HG02763 (cell line): ENCODE data around the gene NCOA7.

Source experiments
- ATAC-seq: cut with Tn5 transposase; IDR thresholded peaks from one replicate; pipeline ENCODE4 v1.9.1; 2021; ENCODE audit warnings: mild to moderate bottlenecking, moderate library complexity; ENCODE audit not compliant: unreplicated experiment

The NCOA7 gene

GRCh38 chr6:125812394-125813292 lies 21.9 kb downstream of the NCOA7 start:
- ATAC-seq: no peak

GRCh38 chr6:125814481-125814880 lies 23.7 kb downstream of the NCOA7 start:
- ATAC-seq: no peak

GRCh38 chr6:125815080-125815910 lies 24.5 kb downstream of the NCOA7 start:
- ATAC-seq: no peak

GRCh38 chr6:125816828-125817280 lies 26.1 kb downstream of the NCOA7 start:
- no peak for ATAC-seq

GRCh38 chr6:125818225-125818657 lies 27.5 kb downstream of the NCOA7 start:
- peak; percentile 33 for ATAC-seq

GRCh38 chr6:125818772-125819260 lies 28.1 kb downstream of the NCOA7 start:
- no peak for ATAC-seq

GRCh38 chr6:125819535-125820326 lies 29.0 kb downstream of the NCOA7 start:
- ATAC-seq: no peak

- ATAC-seq: no peak
These were observed 31.1 kb downstream of the NCOA7 start for GRCh38 chr6:125821825-125822281.

- ATAC-seq: no peak
These were observed 32.4 kb downstream of the NCOA7 start for GRCh38 chr6:125823180-125823579.

- no peak for ATAC-seq
These were observed 34.4 kb downstream of the NCOA7 start for GRCh38 chr6:125824946-125825771.

GRCh38 chr6:125826695-125827463 lies 36.1 kb downstream of the NCOA7 start:
- ATAC-seq: no peak

- no peak for ATAC-seq
These were observed 37.1 kb downstream of the NCOA7 start for GRCh38 chr6:125827788-125828320.

- ATAC-seq: no peak
These were observed 37.8 kb downstream of the NCOA7 start for GRCh38 chr6:125828476-125829039.

- no peak for ATAC-seq
These were observed 38.7 kb downstream of the NCOA7 start for GRCh38 chr6:125829433-125829832.

- no peak for ATAC-seq
These were observed 40.9 kb downstream of the NCOA7 start for GRCh38 chr6:125831659-125832058.

GRCh38 chr6:125832391-125833117 lies 41.8 kb downstream of the NCOA7 start:
- ATAC-seq: no peak

- peak; percentile 90 for ATAC-seq
These were observed 43.6 kb downstream of the NCOA7 start for GRCh38 chr6:125834348-125834747.
